BJ (cell line): ENCODE data around the gene CLCNKA. TPM values are rescaled to one million over a fixed set of nuclear protein-coding genes. Genes with fewer than 3 reads are reported as not detected.

ENCODE experiments used
- CTCF ChIA-PET: fragments of 350-600 bp; formaldehyde crosslinking; extraction: SDS; loops from one replicate; lab custom pipeline; 2021; ENCODE audit warnings: antibody characterized with exemption, inconsistent platforms; lab: Yijun Ruan, JAX
- POLR2A ChIA-PET: fragments of 300-600 bp; sonication (Branson Sonifier 250); formaldehyde crosslinking; extraction: SDS; loops from one replicate; lab custom pipeline; 2021; ENCODE audit warnings: antibody characterized with exemption; lab: Charles Lee
- DNase-seq: peaks from one replicate; pipeline ENCODE4 v3.0.0-alpha.2; 2011; ENCODE audit warnings: low read depth
- H3K27me3 ChIP-seq: 2 replicates; pipeline ENCODE4 v1.6.0; 2011; ENCODE audit warnings: low read length; ENCODE audit not compliant: control insufficient read depth, insufficient read depth
- H3K36me3 ChIP-seq: 2 replicates; pipeline ENCODE4 v1.5.1; 2011; ENCODE audit warnings: low read length; ENCODE audit not compliant: control insufficient read depth, insufficient read depth
- H3K4me3 ChIP-seq: 2 replicates; pipeline ENCODE4 v1.5.1; 2011; ENCODE audit warnings: low read depth, mild to moderate bottlenecking, control low read depth, low read length
- polyA plus RNA-seq: library from polyadenylated mRNA; depleted of rRNA; stranded (reverse); fragments of >200 nt; gene quantifications from 2 replicates; pipeline ENCODE4 v1.2.3, GENCODE V29; 2011
- TF ChIP-seq, protein P1 (sequence below): IDR thresholded peaks from 2 replicates; pipeline ENCODE4 v1.5.1; 2011; ENCODE audit warnings: low read depth, mild to moderate bottlenecking, control low read depth, inconsistent platforms, low read length, moderate library complexity; ENCODE audit not compliant: insufficient read depth

The CLCNKA gene
- polyA plus RNA-seq, 1 experiment = 0.28 TPM

DNA sequence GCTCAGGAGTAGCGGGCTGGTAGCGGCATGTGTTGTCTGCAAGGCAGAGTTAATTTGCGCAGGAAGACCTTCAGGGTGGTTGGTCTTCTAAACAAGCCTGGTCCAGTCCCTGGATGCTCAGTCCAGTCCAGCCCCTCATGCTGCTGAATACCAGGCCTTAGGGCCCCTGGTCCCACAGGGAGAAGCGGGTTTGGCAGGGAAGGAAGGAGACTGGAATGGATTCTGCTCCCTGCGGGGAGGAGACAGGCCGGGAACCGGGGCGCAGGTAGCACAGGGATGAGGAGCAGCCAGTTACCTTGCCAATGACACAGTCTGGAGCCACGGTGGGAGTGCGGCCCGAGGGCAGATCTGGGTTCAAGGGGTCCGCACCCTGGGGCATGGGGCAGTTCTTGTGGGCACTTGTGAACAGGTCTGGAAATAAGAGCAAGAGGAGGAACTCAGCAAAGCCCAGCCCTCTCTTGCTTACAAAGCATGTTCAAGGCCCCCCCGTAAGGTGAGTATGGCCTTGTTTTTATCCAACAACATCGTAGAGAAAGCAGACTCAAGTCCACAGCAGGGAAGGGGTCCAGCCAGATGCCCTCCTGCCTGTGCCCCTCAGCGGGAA, 41.5 kb downstream of the CLCNKA start:
- POLR2A ChIA-PET = no interaction called here
- DNase-seq = no peak
- Histone ChIP-seq H3K27me3 (0 out of 2 replicates have a peak, but pooled peaks cover 2% of the 10 kb centered on the region), H3K36me3 (no peaks in the 10 kb centered on the region), H3K4me3 (no peak overlapping the region)
- TF ChIP-seq, protein P1, sequence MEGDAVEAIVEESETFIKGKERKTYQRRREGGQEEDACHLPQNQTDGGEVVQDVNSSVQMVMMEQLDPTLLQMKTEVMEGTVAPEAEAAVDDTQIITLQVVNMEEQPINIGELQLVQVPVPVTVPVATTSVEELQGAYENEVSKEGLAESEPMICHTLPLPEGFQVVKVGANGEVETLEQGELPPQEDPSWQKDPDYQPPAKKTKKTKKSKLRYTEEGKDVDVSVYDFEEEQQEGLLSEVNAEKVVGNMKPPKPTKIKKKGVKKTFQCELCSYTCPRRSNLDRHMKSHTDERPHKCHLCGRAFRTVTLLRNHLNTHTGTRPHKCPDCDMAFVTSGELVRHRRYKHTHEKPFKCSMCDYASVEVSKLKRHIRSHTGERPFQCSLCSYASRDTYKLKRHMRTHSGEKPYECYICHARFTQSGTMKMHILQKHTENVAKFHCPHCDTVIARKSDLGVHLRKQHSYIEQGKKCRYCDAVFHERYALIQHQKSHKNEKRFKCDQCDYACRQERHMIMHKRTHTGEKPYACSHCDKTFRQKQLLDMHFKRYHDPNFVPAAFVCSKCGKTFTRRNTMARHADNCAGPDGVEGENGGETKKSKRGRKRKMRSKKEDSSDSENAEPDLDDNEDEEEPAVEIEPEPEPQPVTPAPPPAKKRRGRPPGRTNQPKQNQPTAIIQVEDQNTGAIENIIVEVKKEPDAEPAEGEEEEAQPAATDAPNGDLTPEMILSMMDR = no peak
- CTCF ChIA-PET = interaction anchor here (0.7 to 2.1 kb wide), 6 partner anchors 8 to 31 kb away, joined by 3 to 10 read pairs (median 4); partner anchors contain the start of gene FAM131C

DNA sequence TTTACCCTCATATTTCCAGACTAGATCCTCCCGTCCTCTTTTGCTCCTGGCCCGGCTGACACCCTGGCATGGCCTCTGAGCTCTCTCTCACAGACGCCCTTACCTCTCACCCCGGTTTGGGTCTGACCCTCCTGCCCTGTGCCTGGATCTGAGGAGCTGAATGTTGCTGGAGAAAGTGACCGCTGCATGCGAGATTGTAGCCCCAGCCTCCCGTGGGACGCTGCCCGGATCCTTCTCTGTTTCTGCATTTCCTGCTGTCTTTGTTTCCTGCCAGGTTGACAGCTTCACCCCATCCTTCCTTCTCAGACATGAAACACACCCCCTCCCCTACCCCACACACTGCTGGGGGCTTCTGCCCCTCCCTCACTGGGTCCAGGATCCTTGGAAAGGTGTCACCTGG, 42.1 kb downstream of the CLCNKA start:
- TF ChIP-seq, protein P1 = no peak
- ChIA-PET CTCF (interaction anchor here (1.3 to 2.1 kb wide), 4 partner anchors 8 to 31 kb away, joined by 3 to 10 read pairs (median 6); partner anchors contain the start of gene FAM131C), POLR2A (no interaction called here)
- no peak for DNase-seq
- Histone ChIP-seq H3K4me3 (no peak overlapping the region), H3K36me3 (no peaks in the 10 kb centered on the region), H3K27me3 (0 out of 2 replicates have a peak, but pooled peaks cover 2% of the 10 kb centered on the region)

DNA sequence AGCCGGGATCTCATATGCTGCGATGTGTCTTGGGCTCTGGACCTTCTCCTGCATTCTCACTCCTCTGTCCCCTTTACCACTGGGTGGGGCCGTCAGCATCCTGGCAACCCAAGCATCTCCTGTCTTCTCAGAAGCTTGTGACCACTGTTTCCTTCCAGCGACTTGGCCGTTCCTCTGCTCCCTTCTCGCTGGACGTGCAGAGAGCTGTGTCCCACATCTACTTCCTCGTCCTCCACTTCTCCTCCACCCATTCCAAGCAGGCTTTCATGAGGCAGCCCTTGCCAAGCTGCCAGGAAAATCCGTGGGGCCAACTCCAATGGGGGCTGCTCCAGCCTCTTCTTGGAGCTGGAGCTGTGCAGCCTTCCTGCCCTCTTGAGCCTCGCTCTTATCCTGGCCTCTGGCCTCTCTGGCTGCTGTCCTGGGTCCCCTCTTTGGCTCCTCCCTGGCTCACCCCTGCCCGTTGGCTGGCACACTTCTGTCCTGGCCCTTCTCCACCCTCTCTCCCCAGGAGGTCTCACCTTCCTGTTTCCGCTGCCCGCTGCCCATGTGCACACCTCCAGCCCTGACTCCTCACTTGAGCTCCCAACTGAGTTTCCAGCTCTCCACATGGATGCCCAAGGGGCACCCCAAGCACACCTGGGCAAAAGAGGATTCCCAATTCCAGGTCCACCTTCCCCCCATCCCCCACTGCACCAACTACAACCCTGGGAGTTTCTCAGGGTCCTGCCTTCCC, 42.9 kb downstream of the CLCNKA start:
- Histone ChIP-seq H3K27me3 (0 out of 2 replicates have a peak, but pooled peaks cover 2% of the 10 kb centered on the region), H3K4me3 (no peak overlapping the region), H3K36me3 (no peaks in the 10 kb centered on the region)
- DNase-seq = no peak
- TF ChIP-seq, protein P1 = no peak
- POLR2A ChIA-PET = no interaction called here
- CTCF ChIA-PET = interaction anchor here (0.6 to 2.1 kb wide), 5 partner anchors 9 to 32 kb away, joined by 3 to 10 read pairs (median 4); partner anchors contain the start of gene FAM131C

DNA sequence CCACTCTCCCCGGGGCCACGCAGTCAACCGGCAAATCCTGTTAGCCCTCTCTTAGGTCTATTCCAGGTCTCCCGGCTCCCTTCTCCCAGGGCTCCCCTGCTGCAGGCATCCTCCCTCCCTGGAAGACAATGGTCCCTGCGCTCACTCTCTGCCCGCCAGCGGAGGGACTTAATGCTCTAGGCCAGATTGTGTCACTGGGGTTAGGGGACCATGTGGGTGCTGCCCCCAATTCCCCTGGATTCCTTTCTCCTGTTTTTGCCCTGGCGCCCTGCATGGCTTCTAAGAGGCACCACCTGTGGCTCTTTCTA, 43.4 kb downstream of the CLCNKA start:
- 0 out of 2 replicates have a peak, but pooled peaks cover 2% of the 10 kb centered on the region for H3K27me3 ChIP-seq
- DNase-seq = no peak
- CTCF ChIA-PET = interaction anchor here (0.6 to 2.1 kb wide), 4 partner anchors 8 to 16 kb away, joined by 3 to 10 read pairs (median 6); partner anchors contain the start of gene FAM131C
- POLR2A ChIA-PET = no interaction called here
- TF ChIP-seq, protein P1 = no peak
- no peaks in the 10 kb centered on the region for H3K36me3 ChIP-seq
- no peak overlapping the region for H3K4me3 ChIP-seq

DNA sequence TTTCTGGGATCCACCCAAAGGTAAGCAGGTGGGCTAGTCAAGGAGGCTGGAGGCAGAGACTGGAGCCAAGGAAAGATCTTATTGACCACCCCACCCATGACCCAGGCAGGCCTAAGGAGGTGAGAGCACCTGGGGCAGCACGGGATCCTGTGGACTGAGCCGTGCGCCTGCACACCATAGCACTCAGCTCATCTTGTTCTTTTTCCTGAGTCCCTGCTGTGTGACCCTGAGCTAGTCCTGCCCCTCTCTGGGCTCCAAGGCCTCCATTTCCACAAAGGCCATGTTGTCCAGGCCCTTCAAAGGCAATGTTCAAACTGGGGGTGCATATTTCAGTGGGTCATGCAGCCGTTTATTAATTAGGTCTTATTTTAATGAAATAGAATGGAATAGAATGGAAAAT, 44.4 kb downstream of the CLCNKA start:
- Histone ChIP-seq H3K4me3 (no peak overlapping the region), H3K27me3 (0 out of 2 replicates have a peak, but pooled peaks cover 2% of the 10 kb centered on the region), H3K36me3 (no peaks in the 10 kb centered on the region)
- ChIA-PET CTCF (interaction anchor here (0.7 to 4.3 kb wide), 3 partner anchors 10 to 253 kb away, joined by 3 to 24 read pairs (median 21); no protein-coding TSS in a partner anchor), POLR2A (no interaction called here)
- TF ChIP-seq, protein P1 = no peak
- no peak for DNase-seq
